HG03097 (cell line): Measurements from ENCODE around the gene BMP8A.

ENCODE experiments used
- ATAC-seq: cut with Tn5 transposase; IDR thresholded peaks from one replicate; pipeline ENCODE4 v1.9.1; 2021; ENCODE audit not compliant: unreplicated experiment, low FRiP score

Gene BMP8A

GRCh38 chr1:39566441-39567137 is 75.2 kb downstream of the BMP8A start:
- no peak for ATAC-seq

- no peak for ATAC-seq
Measured at GRCh38 chr1:39567302-39567701, 75.9 kb downstream of the BMP8A start.

GRCh38 chr1:39568208-39568607 is 76.8 kb downstream of the BMP8A start:
- no peak for ATAC-seq

GRCh38 chr1:39569034-39569433 is 77.6 kb downstream of the BMP8A start:
- no peak for ATAC-seq

GRCh38 chr1:39570477-39571177 is 79.2 kb downstream of the BMP8A start:
- no peak for ATAC-seq

- ATAC-seq, result no peak
Measured at GRCh38 chr1:39571178-39571483, 79.7 kb downstream of the BMP8A start.

GRCh38 chr1:39572379-39573096 is 81.1 kb downstream of the BMP8A start:
- no peak for ATAC-seq

GRCh38 chr1:39573097-39573465 is 81.6 kb downstream of the BMP8A start:
- ATAC-seq, result no peak

- ATAC-seq, result no peak
Measured at GRCh38 chr1:39573736-39574624, 82.5 kb downstream of the BMP8A start.

GRCh38 chr1:39574646-39575045 is 83.2 kb downstream of the BMP8A start:
- no peak for ATAC-seq
